H9 (cell line): ENCODE data around the gene CCT7. TPM values are rescaled to one million over a fixed set of nuclear protein-coding genes. Genes with fewer than 3 reads are reported as not detected.

ENCODE experiments used
- DNase-seq: peaks from one replicate; pipeline ENCODE4 v3.0.0-alpha.2; 2017
- H2AFZ ChIP-seq: one replicate; pipeline ENCODE4 v1.6.1; 2013; ENCODE audit warnings: mild to moderate bottlenecking, low read length, control low read depth, moderate library complexity
- H2AK5ac ChIP-seq: 2 replicates; pipeline ENCODE4 v1.6.1; 2013; ENCODE audit warnings: low read length, control low read depth, mixed read lengths; ENCODE audit not compliant: insufficient read length
- H2BK120ac ChIP-seq: one replicate; pipeline ENCODE4 v1.6.1; 2013; ENCODE audit warnings: low read depth, mild to moderate bottlenecking, low read length, control low read depth, inconsistent platforms; ENCODE audit not compliant: poor library complexity, severe bottlenecking
- H2BK12ac ChIP-seq: 2 replicates; pipeline ENCODE4 v1.6.1; 2013; ENCODE audit warnings: low read length, control low read depth, mixed read lengths, low read depth; ENCODE audit not compliant: insufficient read length
- H2BK15ac ChIP-seq: 2 replicates; pipeline ENCODE4 v1.6.1; 2013; ENCODE audit warnings: low read depth, low read length, control low read depth
- H2BK20ac ChIP-seq: one replicate; pipeline ENCODE4 v1.6.1; 2013; ENCODE audit warnings: low read depth, mild to moderate bottlenecking, low read length, control low read depth, inconsistent platforms; ENCODE audit not compliant: poor library complexity, severe bottlenecking
- H2BK5ac ChIP-seq: 2 replicates; pipeline ENCODE4 v1.6.1; 2013; ENCODE audit warnings: low read length, control low read depth, mixed read lengths; ENCODE audit not compliant: insufficient read length
- H3K14ac ChIP-seq: 2 replicates; pipeline ENCODE4 v1.6.1; 2013; ENCODE audit warnings: low read length, control low read depth; ENCODE audit not compliant: insufficient read depth
- H3K18ac ChIP-seq: 2 replicates; pipeline ENCODE4 v1.6.1; 2013; ENCODE audit warnings: low read depth, mild to moderate bottlenecking, mixed read lengths, low read length, control low read depth; ENCODE audit not compliant: insufficient read length
- H3K23ac ChIP-seq: 2 replicates; pipeline ENCODE4 v1.6.1; 2013; ENCODE audit warnings: low read length, control low read depth, mixed read lengths, low read depth; ENCODE audit not compliant: insufficient read length
- H3K23me2 ChIP-seq: 2 replicates; pipeline ENCODE4 v1.6.1; 2013; ENCODE audit warnings: low read depth, mild to moderate bottlenecking, mixed read lengths, low read length, control low read depth; ENCODE audit not compliant: insufficient read length, poor library complexity, severe bottlenecking
- H3K27ac ChIP-seq: 2 replicates; pipeline ENCODE4 v1.5.1; 2013; ENCODE audit warnings: low read length, control low read depth, mixed read lengths, low read depth; ENCODE audit not compliant: insufficient read length
- H3K27me3 ChIP-seq: 2 replicates; pipeline ENCODE4 v1.6.1; 2013; ENCODE audit warnings: low read length, control low read depth, inconsistent platforms; ENCODE audit not compliant: insufficient read depth
- H3K4ac ChIP-seq: 2 replicates; pipeline ENCODE4 v1.6.1; 2013; ENCODE audit warnings: low read depth, mild to moderate bottlenecking, control low read depth, inconsistent platforms, low read length, moderate library complexity
- H3K4me1 ChIP-seq: 2 replicates; pipeline ENCODE4 v1.6.1; 2013; ENCODE audit warnings: low read length, control low read depth, inconsistent platforms; ENCODE audit not compliant: insufficient read depth
- H3K4me2 ChIP-seq: 2 replicates; pipeline ENCODE4 v1.6.1; 2013; ENCODE audit warnings: low read length, control low read depth, mixed read lengths; ENCODE audit not compliant: insufficient read length, insufficient read depth
- H3K56ac ChIP-seq: 2 replicates; pipeline ENCODE4 v1.6.1; 2013; ENCODE audit warnings: low read depth, mild to moderate bottlenecking, mixed read lengths, low read length, control low read depth; ENCODE audit not compliant: insufficient read length
- H3K79me1 ChIP-seq: 2 replicates; pipeline ENCODE4 v1.6.1; 2013; ENCODE audit warnings: low read depth, mild to moderate bottlenecking, moderate library complexity, low read length, control low read depth, inconsistent platforms; ENCODE audit not compliant: insufficient read depth, poor library complexity, severe bottlenecking
- H3K79me2 ChIP-seq: 2 replicates; pipeline ENCODE4 v1.6.1; 2013; ENCODE audit warnings: low read length, control low read depth, inconsistent platforms; ENCODE audit not compliant: insufficient read depth
- H3K9ac ChIP-seq: 2 replicates; pipeline ENCODE4 v1.6.1; 2013; ENCODE audit warnings: low read length, control low read depth, mixed read lengths; ENCODE audit not compliant: insufficient read length; ENCODE audit errors: extremely low read depth
- H3K9me3 ChIP-seq: one replicate; pipeline ENCODE4 v1.6.1; 2013; ENCODE audit warnings: low read depth, low read length, inconsistent platforms; ENCODE audit not compliant: control insufficient read depth
- H3T11ph ChIP-seq: one replicate; pipeline ENCODE4 v1.6.1; 2013; ENCODE audit warnings: mild to moderate bottlenecking, low read length, control low read depth, inconsistent platforms
- H4K20me1 ChIP-seq: one replicate; pipeline ENCODE4 v1.6.1; 2013; ENCODE audit not compliant: control insufficient read depth, insufficient read length, insufficient read depth
- H4K5ac ChIP-seq: 2 replicates; pipeline ENCODE4 v1.6.1; 2013; ENCODE audit warnings: low read depth, mild to moderate bottlenecking, mixed read lengths, low read length, control low read depth; ENCODE audit not compliant: insufficient read length
- H4K8ac ChIP-seq: replicated peaks from 2 replicates; pipeline ENCODE4 v1.6.1; 2013; ENCODE audit warnings: low read length, control low read depth, mixed read lengths, low read depth; ENCODE audit not compliant: insufficient read length
- H4K91ac ChIP-seq: 2 replicates; pipeline ENCODE4 v1.6.1; 2013; ENCODE audit warnings: low read depth, mild to moderate bottlenecking, moderate library complexity, mixed read lengths, low read length, control low read depth; ENCODE audit not compliant: insufficient read length
- H3K27ac Mint-ChIP-seq, 3 experiments: 2 replicates in 2 of 3; 3 replicates in 1 of 3; pipeline ENCODE4 v1.8.0; 2020 to 2021; ENCODE audit warnings: mixed read lengths in 3 of 3, mild to moderate bottlenecking in 1 of 3, moderate library complexity in 1 of 3
- H3K27me3 Mint-ChIP-seq: 2 replicates; pipeline ENCODE4 v1.8.0; 2021; ENCODE audit warnings: low read depth, mild to moderate bottlenecking, moderate library complexity, mixed read lengths
- H3K36me3 Mint-ChIP-seq, 3 experiments: 2 replicates in 2 of 3; 3 replicates in 1 of 3; pipeline ENCODE4 v1.8.0; 2020 to 2021; ENCODE audit warnings: low read depth in 3 of 3, mixed read lengths in 3 of 3; ENCODE audit not compliant: insufficient read depth in 1 of 3
- H3K4me1 Mint-ChIP-seq, 2 experiments: 2 replicates each; pipeline ENCODE4 v1.8.0; 2020; ENCODE audit warnings: mixed read lengths in 2 of 2
- H3K4me3 Mint-ChIP-seq, 2 experiments: 2 replicates in 1 of 2; 3 replicates in 1 of 2; pipeline ENCODE4 v1.8.0; 2020 to 2021; ENCODE audit warnings: mild to moderate bottlenecking in 2 of 2, mixed read lengths in 2 of 2, moderate library complexity in 1 of 2
- H3K9me3 Mint-ChIP-seq, 2 experiments: 2 replicates in 1 of 2; 3 replicates in 1 of 2; pipeline ENCODE4 v1.8.0; 2020; ENCODE audit warnings: mild to moderate bottlenecking in 2 of 2, mixed read lengths in 2 of 2, moderate library complexity in 1 of 2
- CTCF ChIP-seq: fragments of 200-600 bp; sonication (generic); conservative IDR thresholded peaks from 3 replicates; pipeline ENCODE4 v1.8.0; 2021; ENCODE audit warnings: antibody characterized with exemption, mild to moderate bottlenecking
- WGBS: extraction: QIAGEN DNeasy Blood & Tissue Kit; methylation state at CpG from one replicate; pipeline ENCODE4 v1.1.7; 2013; ENCODE audit warnings: missing lambda C conversion rate, low lambda C conversion rate, mixed read lengths; ENCODE audit not compliant: insufficient read length; ENCODE audit errors: extremely low coverage; 5-methylcytosine and 5-hydroxymethylcytosine counted together
- total RNA-seq: library from RNA; stranded (reverse); gene quantifications from 2 replicates; pipeline ENCODE4 v1.2.1, GENCODE V29; 2021

The CCT7 gene
- total RNA-seq, 1 experiment from 2014 or later: 500 TPM

DNA sequence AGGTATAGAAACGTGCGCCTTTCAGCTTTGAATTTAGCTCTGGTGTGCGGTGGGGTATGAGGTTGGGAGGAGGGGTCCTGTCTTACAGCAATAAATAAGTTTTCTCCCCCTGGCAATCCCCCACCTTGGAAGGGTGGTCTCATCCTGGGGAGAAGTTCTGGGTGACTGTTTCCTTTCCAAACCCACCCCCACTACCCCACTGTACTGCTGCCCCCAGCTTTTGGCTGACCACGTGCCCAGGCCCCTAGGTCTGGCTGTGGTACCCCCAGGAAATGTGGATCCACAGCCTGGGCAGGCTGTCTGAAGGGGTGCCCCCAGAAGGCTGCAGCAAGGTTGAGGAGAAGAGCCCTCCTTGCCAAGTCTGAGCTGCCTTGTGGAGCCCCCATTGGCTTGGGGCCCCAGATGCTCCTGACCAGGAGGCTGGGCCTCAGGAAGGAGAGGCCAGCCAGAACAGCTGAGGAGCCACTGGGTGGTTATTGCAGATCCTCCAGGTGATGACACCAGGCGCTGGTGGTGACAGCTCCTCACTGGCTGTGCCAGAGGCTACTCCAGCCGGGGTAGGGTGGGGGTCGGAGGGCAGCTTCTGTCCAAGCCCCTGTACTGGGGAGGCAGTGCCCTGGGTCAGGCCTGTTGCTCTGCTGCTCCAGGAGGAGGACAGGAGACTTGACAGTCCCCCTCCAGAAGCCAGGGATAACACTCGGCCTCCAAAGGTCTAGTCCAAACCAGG is 24.2 kb downstream of the CCT7 start:
- no peak overlapping the region for H2BK12ac ChIP-seq
- no peak for TF ChIP-seq CTCF

More for the DNA sequence above, 24.2 kb downstream of the CCT7 start:
- H3K23me2 ChIP-seq: no peaks in the 10 kb centered on the region
- H3K79me2 ChIP-seq: no peaks in the 10 kb centered on the region
- H3K23ac ChIP-seq: no peak overlapping the region
- H3K27ac ChIP-seq: no peak overlapping the region
- no peak overlapping the region for H3K4ac ChIP-seq
- H3K4me1 ChIP-seq: no peaks in the 10 kb centered on the region
- no peak overlapping the region for H2BK5ac ChIP-seq
- Mint-ChIP-seq H3K9me3 (no peaks in the 10 kb centered on the region; a peak in 1 of 5 replicates), H3K4me3 (no peak overlapping the region), H3K36me3 (peaks cover 12 to 46% (median 19%) of the 10 kb centered on the region in 3 experiments; a peak in 6 of 7 replicates), H3K27me3 (no peaks in the 10 kb centered on the region; the same call in 1 of the 2 replicates), H3K4me1 (peaks cover 17 to 18% of the 10 kb centered on the region in 2 experiments), H3K27ac (no peak overlapping the region)
- no peaks in the 10 kb centered on the region for H3K79me1 ChIP-seq
- no peak overlapping the region for H3K18ac ChIP-seq
- no peak overlapping the region for H2AFZ ChIP-seq
- no peak for DNase-seq
- no peak overlapping the region for H3K9ac ChIP-seq
- no peak overlapping the region for H3K56ac ChIP-seq
- no peak overlapping the region for H2AK5ac ChIP-seq
- H4K20me1 ChIP-seq: no peaks in the 10 kb centered on the region
- H3T11ph ChIP-seq: no peak overlapping the region
- no CpG with 5 or more reads among the region's 8 CpGs for WGBS
- H4K8ac ChIP-seq: no peak overlapping the region
- H4K91ac ChIP-seq: no peak overlapping the region
- H4K5ac ChIP-seq: no peak overlapping the region
- H2BK20ac ChIP-seq: no peak overlapping the region
- H2BK120ac ChIP-seq: no peak overlapping the region
- H3K4me2 ChIP-seq: no peak overlapping the region
- H3K9me3 ChIP-seq: no peaks in the 10 kb centered on the region
- H2BK15ac ChIP-seq: no peak overlapping the region
- H3K27me3 ChIP-seq: no peaks in the 10 kb centered on the region
- H3K14ac ChIP-seq: no peak overlapping the region
